CD4-positive, alpha-beta T cell (primary cell): ENCODE measurements around the gene PLCH2. TPM values are rescaled to one million over a fixed set of nuclear protein-coding genes. Genes with fewer than 3 reads are reported as not detected.

ENCODE experiments used
- ATAC-seq: fragments of 200-7000 bp; cut with Tn5 transposase; one replicate; pipeline ENCODE4 v1.10.0; 2022; ENCODE audit warnings: mild to moderate bottlenecking; ENCODE audit not compliant: poor library complexity
- CTCF ChIA-PET: fragments of 350-600 bp; sonication (Branson Sonifier 250); formaldehyde crosslinking; loops from one replicate; lab custom pipeline; 2021; ENCODE audit warnings: antibody characterized with exemption, inconsistent platforms; lab: Charles Lee
- POLR2A ChIA-PET: fragments of 350-600 bp; sonication (Branson Sonifier 250); formaldehyde crosslinking; loops from one replicate; lab custom pipeline; 2021; ENCODE audit warnings: antibody characterized with exemption, inconsistent platforms; lab: Charles Lee
- DNase-seq, 14 experiments: peaks; one replicate each; pipeline ENCODE4 v3.0.0-alpha.2; 2013 to 2020; ENCODE audit warnings: mixed read lengths in 2 of 14
- H3K27ac ChIP-seq, 2 donors: one replicate each; pipeline versions ENCODE4 v1.5.1 to v1.7.0; 2013; ENCODE audit warnings: low read length in 2 of 2, low read depth in 1 of 2, mild to moderate bottlenecking in 1 of 2
- H3K27me3 ChIP-seq, 2 experiments: 1 replicate in 1 of 2; 2 replicates in 1 of 2; pipeline versions ENCODE4 v1.6.1 to v1.7.0; 2013; ENCODE audit warnings: low read length in 2 of 2, control low read depth in 1 of 2, mild to moderate bottlenecking in 1 of 2, moderate library complexity in 1 of 2; ENCODE audit not compliant: insufficient read depth in 2 of 2, control insufficient read depth in 1 of 2
- H3K36me3 ChIP-seq: one replicate; pipeline ENCODE4 v1.6.1; 2013; ENCODE audit warnings: low read length, control low read depth; ENCODE audit not compliant: insufficient read depth
- H3K4me1 ChIP-seq: one replicate; pipeline ENCODE4 v1.6.1; 2013; ENCODE audit warnings: low read length, control low read depth; ENCODE audit not compliant: insufficient read depth
- H3K4me3 ChIP-seq: one replicate; pipeline ENCODE4 v1.5.1; 2013; ENCODE audit warnings: mild to moderate bottlenecking, low read length, moderate library complexity
- H3K9me3 ChIP-seq, 2 experiments: 1 replicate in 1 of 2; 2 replicates in 1 of 2; pipeline versions ENCODE4 v1.6.1 to v1.7.0; 2013; ENCODE audit warnings: low read length in 2 of 2, mild to moderate bottlenecking in 2 of 2, control low read depth in 1 of 2, moderate library complexity in 1 of 2; ENCODE audit not compliant: control insufficient read depth in 1 of 2, insufficient read depth in 1 of 2
- H3K27ac Mint-ChIP-seq: one replicate; pipeline ENCODE4 v1.8.0; 2020; ENCODE audit warnings: mixed read lengths
- H3K27me3 Mint-ChIP-seq: one replicate; pipeline ENCODE4 v1.8.0; 2021; ENCODE audit warnings: mixed read lengths
- H3K36me3 Mint-ChIP-seq: one replicate; pipeline ENCODE4 v1.8.0; 2021; ENCODE audit warnings: low read depth, mixed read lengths
- H3K4me1 Mint-ChIP-seq: one replicate; pipeline ENCODE4 v1.8.0; 2021; ENCODE audit warnings: low read depth, mixed read lengths
- H3K4me3 Mint-ChIP-seq: one replicate; pipeline ENCODE4 v1.8.0; 2020; ENCODE audit warnings: mild to moderate bottlenecking, mixed read lengths
- H3K9me3 Mint-ChIP-seq: one replicate; pipeline ENCODE4 v1.8.0; 2020; ENCODE audit warnings: mixed read lengths
- CTCF ChIP-seq: fragments of 200-600 bp; IDR thresholded peaks from one replicate; pipeline ENCODE4 v1.8.0; 2022; ENCODE audit warnings: antibody characterized with exemption, mild to moderate bottlenecking
- intact Hi-C, 2 experiments: fragments of 100-400 bp; cut with DNase I in 1 of 2; cut with micrococcal nuclease in 1 of 2; formaldehyde crosslinking; loops; one replicate each; pipeline versions ENCODE4 v1.15.1 to v1.9.0; 2023 to 2025; cut with DNase I, micrococcal nuclease
- total RNA-seq, 174 experiments: library from RNA in 2 of 174; stranded (reverse) in 2 of 174; gene quantifications; one replicate each; pipeline ENCODE4 v1.2.3 and lab custom pipeline; 2021 to 2026

Gene PLCH2
- total RNA-seq, 2 experiments from 2014 or later, result 47.6 to 48.1 TPM

- CTCF ChIA-PET, result no interaction called here
- Mint-ChIP-seq H3K27me3 (no peaks in the 10 kb centered on the region), H3K4me3 (no peak overlapping the region), H3K36me3 (no peaks in the 10 kb centered on the region), H3K27ac (no peak overlapping the region), H3K4me1 (no peaks in the 10 kb centered on the region), H3K9me3 (no peaks in the 10 kb centered on the region)
- peaks cover 8% of the 10 kb centered on the region for H3K36me3 ChIP-seq
- ATAC-seq (no peak), DNase-seq (no peak)
- POLR2A ChIA-PET, result no interaction called here
- TF ChIP-seq CTCF, result no peak
- intact Hi-C loops, result no loop called here
- peaks cover 0 to 30% of the 10 kb centered on the region in 2 experiments for H3K9me3 ChIP-seq
- H3K27ac ChIP-seq, result no peak overlapping the region
- no peak overlapping the region for H3K4me3 ChIP-seq
- no peaks in the 10 kb centered on the region for H3K27me3 ChIP-seq
- peaks cover 12% of the 10 kb centered on the region for H3K4me1 ChIP-seq
These were observed 44.6 kb upstream of the PLCH2 start for GRCh38 chr1:2431518-2431917.

- CTCF ChIA-PET, result no interaction called here
- POLR2A ChIA-PET, result no interaction called here
- no peak for TF ChIP-seq CTCF
- Histone ChIP-seq H3K9me3 (peaks cover 0 to 30% of the 10 kb centered on the region in 2 experiments), H3K27ac (no peak overlapping the region), H3K4me3 (no peak overlapping the region), H3K36me3 (peaks cover 8% of the 10 kb centered on the region), H3K27me3 (no peaks in the 10 kb centered on the region), H3K4me1 (peaks cover 6% of the 10 kb centered on the region)
- no peak for ATAC-seq
- Mint-ChIP-seq H3K36me3 (peaks cover 3% of the 10 kb centered on the region), H3K27ac (no peak overlapping the region), H3K27me3 (peaks cover under 1% of the 10 kb centered on the region), H3K4me1 (peaks cover 2% of the 10 kb centered on the region), H3K4me3 (no peak overlapping the region), H3K9me3 (no peaks in the 10 kb centered on the region)
- DNase-seq, result no peak
- intact Hi-C loops, result no loop called here
These were observed 43.6 kb upstream of the PLCH2 start for GRCh38 chr1:2432441-2432844.

GRCh38 chr1:2433196-2433595 lies 42.9 kb upstream of the PLCH2 start:
- H3K4me1 Mint-ChIP-seq, result peaks cover 4% of the 10 kb centered on the region
- POLR2A ChIA-PET, result no interaction called here

More at GRCh38 chr1:2433196-2433595, 42.9 kb upstream of the PLCH2 start:
- Mint-ChIP-seq H3K9me3 (no peaks in the 10 kb centered on the region), H3K36me3 (peaks cover 5% of the 10 kb centered on the region), H3K27ac (no peak overlapping the region), H3K4me3 (no peak overlapping the region), H3K27me3 (peaks cover 6% of the 10 kb centered on the region)
- intact Hi-C loops, result no loop called here
- Histone ChIP-seq H3K4me3 (no peak overlapping the region), H3K4me1 (peaks cover 3% of the 10 kb centered on the region), H3K36me3 (peaks cover 8% of the 10 kb centered on the region), H3K27ac (no peak overlapping the region), H3K27me3 (no peaks in the 10 kb centered on the region), H3K9me3 (peaks cover 0 to 27% of the 10 kb centered on the region in 2 experiments)
- no peak for DNase-seq
- no peak for TF ChIP-seq CTCF
- CTCF ChIA-PET, result no interaction called here
- no peak for ATAC-seq
